ENCODE measurements around the gene RPP25L.

Gene RPP25L

GRCh38 chr9:34572092-34572491 lies 39.8 kb downstream of the RPP25L start:
- H3K9me3 ChIP-seq (ENCODE audit: control insufficient read depth, insufficient read depth, low read length): no peaks in the 10 kb centered on the region
- H3K9me2 ChIP-seq (replicated peaks; ENCODE audit: control insufficient read depth, low read length): no peaks in the 10 kb centered on the region
- no peak for TF ChIP-seq EZH2phosphoT487 (IDR thresholded peaks at IDR 0.05; ENCODE audit: borderline replicate concordance, low read length)
- TF ChIP-seq CTCF (IDR thresholded peaks at IDR 0.05; ENCODE audit: low read depth, low read length, poor library complexity, severe bottlenecking): no peak
- H3K4me2 ChIP-seq (ENCODE audit: low read length): no peak overlapping the region
- H3K27me3 ChIP-seq (ENCODE audit: control insufficient read depth, low read length): peaks cover 29% of the 10 kb centered on the region
- no peak overlapping the region for H3K27ac ChIP-seq (ENCODE audit: low read depth, low read length)
- H4K20me1 ChIP-seq (ENCODE audit: control insufficient read depth, insufficient read depth, low read depth, low read length): no peaks in the 10 kb centered on the region; the same call in 1 of the 2 replicates
- no peaks in the 10 kb centered on the region for H3F3A ChIP-seq (ENCODE audit: control insufficient read depth, insufficient read depth)
- H3K4me1 ChIP-seq (ENCODE audit: control insufficient read depth, low read length): no peaks in the 10 kb centered on the region
- H3K79me2 ChIP-seq (ENCODE audit: control insufficient read depth, low read length): no peaks in the 10 kb centered on the region
- H3K4me3 ChIP-seq (ENCODE audit: low read length): no peak overlapping the region
- H3K36me3 ChIP-seq (ENCODE audit: control insufficient read depth, low read length): no peaks in the 10 kb centered on the region

- TF ChIP-seq CTCF (IDR thresholded peaks at IDR 0.05; ENCODE audit: low read depth, low read length, poor library complexity, severe bottlenecking): no peak
- no peak for TF ChIP-seq EZH2phosphoT487 (IDR thresholded peaks at IDR 0.05; ENCODE audit: borderline replicate concordance, low read length)
- Histone ChIP-seq H3K4me2 (ENCODE audit: low read length) (no peak overlapping the region), H3K9me3 (ENCODE audit: control insufficient read depth, insufficient read depth, low read length) (no peaks in the 10 kb centered on the region)
These were observed 40.5 kb downstream of the RPP25L start for GRCh38 chr9:34571481-34571810.

GRCh38 chr9:34570809-34571480 lies 41.0 kb downstream of the RPP25L start:
- no peaks in the 10 kb centered on the region for H3K4me1 ChIP-seq (ENCODE audit: control insufficient read depth, low read length)
- H3K27ac ChIP-seq (ENCODE audit: low read depth, low read length): no peak overlapping the region
- no peaks in the 10 kb centered on the region for H3K9me2 ChIP-seq (replicated peaks; ENCODE audit: control insufficient read depth, low read length)
- H3F3A ChIP-seq (ENCODE audit: control insufficient read depth, insufficient read depth): no peaks in the 10 kb centered on the region
- H3K27me3 ChIP-seq (ENCODE audit: control insufficient read depth, low read length): peaks cover 28% of the 10 kb centered on the region
- H3K36me3 ChIP-seq (ENCODE audit: control insufficient read depth, low read length): no peaks in the 10 kb centered on the region
- H3K79me2 ChIP-seq (ENCODE audit: control insufficient read depth, low read length): no peaks in the 10 kb centered on the region
- H3K9me3 ChIP-seq (ENCODE audit: control insufficient read depth, insufficient read depth, low read length): no peaks in the 10 kb centered on the region
- no peaks in the 10 kb centered on the region; the same call in 1 of the 2 replicates for H4K20me1 ChIP-seq (ENCODE audit: control insufficient read depth, insufficient read depth, low read depth, low read length)
- no peak overlapping the region for H3K4me3 ChIP-seq (ENCODE audit: low read length)
- H3K4me2 ChIP-seq (ENCODE audit: low read length): no peak overlapping the region
- TF ChIP-seq EZH2phosphoT487 (IDR thresholded peaks at IDR 0.05; ENCODE audit: borderline replicate concordance, low read length): no peak

More at GRCh38 chr9:34571481-34571810, 40.5 kb downstream of the RPP25L start:
- no peak overlapping the region for H3K27ac ChIP-seq (ENCODE audit: low read depth, low read length)
- H3K4me3 ChIP-seq (ENCODE audit: low read length): no peak overlapping the region
- no peaks in the 10 kb centered on the region for H3K9me2 ChIP-seq (replicated peaks; ENCODE audit: control insufficient read depth, low read length)
- no peaks in the 10 kb centered on the region; the same call in 1 of the 2 replicates for H4K20me1 ChIP-seq (ENCODE audit: control insufficient read depth, insufficient read depth, low read depth, low read length)
- H3K4me1 ChIP-seq (ENCODE audit: control insufficient read depth, low read length): no peaks in the 10 kb centered on the region
- H3K79me2 ChIP-seq (ENCODE audit: control insufficient read depth, low read length): no peaks in the 10 kb centered on the region
- peaks cover 28% of the 10 kb centered on the region for H3K27me3 ChIP-seq (ENCODE audit: control insufficient read depth, low read length)
- no peaks in the 10 kb centered on the region for H3F3A ChIP-seq (ENCODE audit: control insufficient read depth, insufficient read depth)
- H3K36me3 ChIP-seq (ENCODE audit: control insufficient read depth, low read length): no peaks in the 10 kb centered on the region

- Histone ChIP-seq H3K4me3 (ENCODE audit: low read length) (no peak overlapping the region), H3F3A (ENCODE audit: control insufficient read depth, insufficient read depth) (no peaks in the 10 kb centered on the region), H3K4me1 (ENCODE audit: control insufficient read depth, low read length) (no peaks in the 10 kb centered on the region), H3K9me2 (replicated peaks; ENCODE audit: control insufficient read depth, low read length) (no peaks in the 10 kb centered on the region), H3K79me2 (ENCODE audit: control insufficient read depth, low read length) (no peaks in the 10 kb centered on the region), H3K27me3 (ENCODE audit: control insufficient read depth, low read length) (peaks cover 28% of the 10 kb centered on the region), H3K4me2 (ENCODE audit: low read length) (no peak overlapping the region), H3K9me3 (ENCODE audit: control insufficient read depth, insufficient read depth, low read length) (no peaks in the 10 kb centered on the region), H3K27ac (ENCODE audit: low read depth, low read length) (no peak overlapping the region), H3K36me3 (ENCODE audit: control insufficient read depth, low read length) (no peaks in the 10 kb centered on the region), H4K20me1 (ENCODE audit: control insufficient read depth, insufficient read depth, low read depth, low read length) (no peaks in the 10 kb centered on the region; the same call in 1 of the 2 replicates)
- TF ChIP-seq EZH2phosphoT487 (IDR thresholded peaks at IDR 0.05; ENCODE audit: borderline replicate concordance, low read length): no peak
- TF ChIP-seq CTCF (IDR thresholded peaks at IDR 0.05; ENCODE audit: low read depth, low read length, poor library complexity, severe bottlenecking): no peak
These were observed 41.5 kb downstream of the RPP25L start for GRCh38 chr9:34570376-34570775.
